ENCODE measurements around the gene DUSP5. TPM values are rescaled to one million over a fixed set of nuclear protein-coding genes. Genes with fewer than 3 reads are reported as not detected.

DUSP5 gene
- total RNA-seq, 2 donors from 2014 or later, result 6.9 to 33.1 TPM

DNA sequence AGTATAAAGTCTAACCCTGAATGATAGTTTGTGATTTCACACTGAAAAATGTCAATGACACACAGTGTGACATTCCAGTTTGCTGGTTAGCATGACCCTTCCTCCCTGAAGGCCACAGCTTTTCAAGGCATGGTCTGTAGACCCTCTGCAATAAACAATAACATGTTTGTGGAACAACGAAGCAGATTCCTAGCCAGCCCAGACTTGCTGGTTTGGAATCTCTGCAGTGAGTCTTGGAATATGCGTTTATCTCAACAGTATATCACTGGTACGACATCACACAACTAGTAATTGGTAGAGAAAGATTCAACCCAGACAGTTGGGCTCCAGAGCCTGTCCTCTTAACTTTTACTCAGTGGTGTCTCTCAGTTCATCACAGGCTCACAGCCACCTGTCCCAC lies 23.7 kb upstream of the DUSP5 start:
- no peaks in the 10 kb centered on the region for H3K27me3 ChIP-seq (replicated peaks; ENCODE audit: insufficient read depth)
- TF ChIP-seq POLR2A (IDR thresholded peaks at IDR 0.05), result no peak
- TF ChIP-seq, protein P1, sequence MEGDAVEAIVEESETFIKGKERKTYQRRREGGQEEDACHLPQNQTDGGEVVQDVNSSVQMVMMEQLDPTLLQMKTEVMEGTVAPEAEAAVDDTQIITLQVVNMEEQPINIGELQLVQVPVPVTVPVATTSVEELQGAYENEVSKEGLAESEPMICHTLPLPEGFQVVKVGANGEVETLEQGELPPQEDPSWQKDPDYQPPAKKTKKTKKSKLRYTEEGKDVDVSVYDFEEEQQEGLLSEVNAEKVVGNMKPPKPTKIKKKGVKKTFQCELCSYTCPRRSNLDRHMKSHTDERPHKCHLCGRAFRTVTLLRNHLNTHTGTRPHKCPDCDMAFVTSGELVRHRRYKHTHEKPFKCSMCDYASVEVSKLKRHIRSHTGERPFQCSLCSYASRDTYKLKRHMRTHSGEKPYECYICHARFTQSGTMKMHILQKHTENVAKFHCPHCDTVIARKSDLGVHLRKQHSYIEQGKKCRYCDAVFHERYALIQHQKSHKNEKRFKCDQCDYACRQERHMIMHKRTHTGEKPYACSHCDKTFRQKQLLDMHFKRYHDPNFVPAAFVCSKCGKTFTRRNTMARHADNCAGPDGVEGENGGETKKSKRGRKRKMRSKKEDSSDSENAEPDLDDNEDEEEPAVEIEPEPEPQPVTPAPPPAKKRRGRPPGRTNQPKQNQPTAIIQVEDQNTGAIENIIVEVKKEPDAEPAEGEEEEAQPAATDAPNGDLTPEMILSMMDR (IDR thresholded peaks at IDR 0.05), result no peak
- no peak for TF ChIP-seq POLR2AphosphoS5 (IDR thresholded peaks at IDR 0.05)
- H3K27ac ChIP-seq, result no peak overlapping the region
- H3K9me3 ChIP-seq, result no peaks in the 10 kb centered on the region
- 47% methylated on average over 3 of the region's 3 CpGs for WGBS
- no peaks in the 10 kb centered on the region for H3K36me3 ChIP-seq
- no peak for DNase-seq (ENCODE audit: low spot score)
- intact Hi-C loops (cut with DNase I), result no loop called here
- no peak overlapping the region for H3K4me3 ChIP-seq
- H3K4me1 ChIP-seq (replicated peaks), result no peaks in the 10 kb centered on the region

DNA sequence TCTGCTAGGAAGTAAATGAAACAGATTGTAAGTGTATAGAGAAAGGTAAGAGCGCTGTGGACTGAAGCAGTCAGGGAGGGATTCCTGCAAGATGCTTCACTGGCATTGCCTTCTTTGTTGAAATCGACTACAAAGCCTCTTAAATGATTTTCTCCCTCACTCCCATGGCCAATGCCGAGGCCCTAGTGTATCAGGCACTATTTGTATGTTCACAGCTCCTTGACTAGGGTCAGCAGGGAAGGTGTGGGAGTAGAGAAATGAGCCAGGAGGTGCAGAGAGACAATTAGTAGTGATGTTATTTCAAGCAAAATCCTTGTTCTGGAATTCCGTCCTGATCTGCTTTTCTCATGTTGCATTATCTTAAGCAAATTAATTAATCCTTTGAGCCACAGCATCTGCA lies 22.9 kb upstream of the DUSP5 start:
- no peak for DNase-seq (ENCODE audit: low spot score)
- Histone ChIP-seq H3K36me3 (no peaks in the 10 kb centered on the region), H3K27ac (no peak overlapping the region), H3K4me1 (replicated peaks) (no peaks in the 10 kb centered on the region), H3K4me3 (no peak overlapping the region), H3K9me3 (no peaks in the 10 kb centered on the region), H3K27me3 (replicated peaks; ENCODE audit: insufficient read depth) (no peaks in the 10 kb centered on the region)
- 78% methylated on average over 4 of the region's 4 CpGs for WGBS
- TF ChIP-seq POLR2AphosphoS5 (IDR thresholded peaks at IDR 0.05), result no peak
- intact Hi-C loops (cut with DNase I), result no loop called here

DNA sequence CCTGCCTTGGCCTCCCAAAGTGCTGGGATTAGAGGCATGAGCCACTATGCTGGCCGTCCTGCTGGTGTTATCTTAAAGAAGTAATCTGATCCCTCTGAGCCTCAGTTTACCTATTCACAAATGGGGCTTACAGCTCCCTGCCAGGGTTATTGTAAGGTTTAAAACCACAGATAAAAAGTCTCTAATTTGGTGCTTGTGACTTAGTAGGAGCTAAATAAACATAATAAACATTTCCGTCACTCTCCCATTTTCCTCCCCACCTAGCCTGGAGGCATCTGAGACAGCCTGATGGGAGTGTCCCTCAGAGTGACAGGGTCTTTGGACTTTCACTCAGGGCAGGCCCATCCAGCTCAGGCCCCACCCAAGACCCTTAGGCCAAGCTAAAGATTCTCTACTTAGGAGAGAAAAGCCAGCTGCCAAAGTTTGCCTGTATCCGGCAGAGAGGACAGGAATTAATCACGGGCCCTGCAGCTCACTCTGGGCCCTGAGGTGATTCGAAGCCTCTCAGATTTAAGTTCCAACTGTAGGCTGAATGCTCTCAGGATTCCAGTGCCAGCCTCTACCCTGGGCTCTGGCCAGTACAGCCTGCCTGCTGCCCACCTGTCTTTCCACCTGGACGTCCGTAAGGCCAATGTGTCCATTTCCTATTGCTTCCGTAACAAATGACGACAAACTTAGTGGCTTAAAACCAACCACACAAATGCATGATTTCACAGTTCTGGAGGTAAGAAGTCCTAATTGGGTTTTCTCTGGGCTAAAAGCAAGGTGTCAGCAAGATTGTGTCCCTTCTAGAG lies 21.8 kb upstream of the DUSP5 start:
- TF ChIP-seq POLR2A (IDR thresholded peaks at IDR 0.05) (no peak), POLR2AphosphoS5 (IDR thresholded peaks at IDR 0.05) (no peak)
- TF ChIP-seq, protein P1 (IDR thresholded peaks at IDR 0.05), result no peak
- Histone ChIP-seq H3K9me3 (no peaks in the 10 kb centered on the region), H3K4me1 (replicated peaks) (no peaks in the 10 kb centered on the region), H3K36me3 (no peaks in the 10 kb centered on the region), H3K4me3 (no peak overlapping the region), H3K27me3 (replicated peaks; ENCODE audit: insufficient read depth) (no peaks in the 10 kb centered on the region), H3K27ac (no peak overlapping the region)
- intact Hi-C loops (cut with DNase I), result no loop called here
- WGBS, result 85% methylated on average over 9 of the region's 9 CpGs
- no peak for DNase-seq (ENCODE audit: low spot score)

DNA sequence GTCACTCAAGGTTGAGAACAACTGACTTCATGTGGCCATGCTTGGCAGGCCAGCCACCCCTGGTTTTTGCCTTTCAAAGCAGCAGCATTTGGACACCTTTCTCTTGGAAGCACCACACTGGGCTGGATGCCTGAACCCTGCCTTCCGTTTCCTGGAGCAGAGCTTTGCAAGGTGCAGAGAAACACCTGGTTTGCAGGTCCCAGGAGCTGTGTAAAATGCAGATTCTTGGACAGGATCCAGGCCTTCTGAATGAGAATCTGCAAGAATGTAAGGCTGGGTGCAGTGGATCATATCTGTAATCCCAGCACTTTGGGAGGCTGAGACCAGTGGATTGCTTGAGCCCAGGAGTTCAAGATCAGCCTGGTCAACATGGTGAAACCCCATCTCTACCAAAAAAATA lies 18.0 kb upstream of the DUSP5 start:
- Histone ChIP-seq H3K27ac (no peak overlapping the region), H3K9me3 (no peaks in the 10 kb centered on the region), H3K4me1 (replicated peaks) (no peaks in the 10 kb centered on the region), H3K27me3 (replicated peaks; ENCODE audit: insufficient read depth) (no peaks in the 10 kb centered on the region), H3K4me3 (no peak overlapping the region), H3K36me3 (no peaks in the 10 kb centered on the region)
- 7% methylated on average over 1 of the region's 1 CpG for WGBS
- no peak for TF ChIP-seq POLR2A (IDR thresholded peaks at IDR 0.05)
- TF ChIP-seq, protein P1 (IDR thresholded peaks at IDR 0.05), result no peak
- TF ChIP-seq POLR2AphosphoS5 (IDR thresholded peaks at IDR 0.05), result no peak
- intact Hi-C loops (cut with DNase I), result no loop called here
- no peak for DNase-seq (ENCODE audit: low spot score)

DNA sequence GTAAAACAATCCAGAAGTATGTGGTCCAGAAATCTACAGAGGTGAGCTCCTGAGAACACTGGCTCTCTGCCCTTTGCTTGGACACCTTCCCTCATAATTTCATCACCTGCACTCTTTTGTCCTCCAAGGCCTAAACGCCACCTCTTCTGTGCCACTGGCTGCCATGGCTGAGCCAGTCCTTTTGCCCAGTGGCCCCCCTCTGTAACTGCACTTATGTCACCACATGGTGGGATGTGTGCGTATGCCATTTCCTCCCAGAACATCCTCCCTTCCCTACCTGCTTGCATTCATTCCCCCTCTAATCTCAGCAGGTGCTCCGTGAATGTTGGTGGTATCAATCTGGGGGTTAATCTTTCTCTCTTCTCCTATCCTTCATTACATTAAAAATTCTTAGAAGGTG lies 17.3 kb upstream of the DUSP5 start:
- Histone ChIP-seq H3K9me3 (no peaks in the 10 kb centered on the region), H3K36me3 (no peaks in the 10 kb centered on the region), H3K27me3 (replicated peaks; ENCODE audit: insufficient read depth) (no peaks in the 10 kb centered on the region), H3K4me1 (replicated peaks) (no peaks in the 10 kb centered on the region), H3K4me3 (no peak overlapping the region), H3K27ac (no peak overlapping the region)
- DNase-seq (ENCODE audit: low spot score), result no peak
- 90% methylated on average over 3 of the region's 3 CpGs for WGBS
- intact Hi-C loops (cut with DNase I), result no loop called here
- TF ChIP-seq POLR2A (IDR thresholded peaks at IDR 0.05), result no peak
- TF ChIP-seq POLR2AphosphoS5 (IDR thresholded peaks at IDR 0.05), result no peak
- TF ChIP-seq, protein P1 (IDR thresholded peaks at IDR 0.05), result no peak
